NCI-H2107 (cell line): Measurements from ENCODE around the gene DIDO1.
"Not testable (repeated sequence)": the region's sequence is repeated elsewhere in the genome, so short reads cannot be mapped to it uniquely, and the experiment has no call there.

Experiments
- DNase-seq: peaks from one replicate; lab custom pipeline; 2025; lab: John Stamatoyannopoulos, UW

Gene DIDO1

GRCh38 chr20:62962891-62963613 is 36.7 kb upstream of the DIDO1 start:
- DNase-seq = no peak

- DNase-seq = no peak
These were observed 36.0 kb upstream of the DIDO1 start for GRCh38 chr20:62962221-62962879.

GRCh38 chr20:62961799-62962198 is 35.5 kb upstream of the DIDO1 start:
- no peak for DNase-seq

- DNase-seq = no peak
These were observed 35.0 kb upstream of the DIDO1 start for GRCh38 chr20:62961310-62961783.

GRCh38 chr20:62960446-62961309 is 34.4 kb upstream of the DIDO1 start:
- DNase-seq = not testable (repeated sequence)

- no peak for DNase-seq
These were observed 33.7 kb upstream of the DIDO1 start for GRCh38 chr20:62959998-62960436.

- DNase-seq = no peak
These were observed 33.0 kb upstream of the DIDO1 start for GRCh38 chr20:62959101-62959971.

- no peak for DNase-seq
These were observed 32.2 kb upstream of the DIDO1 start for GRCh38 chr20:62958388-62959100.

- no peak for DNase-seq
These were observed 31.1 kb upstream of the DIDO1 start for GRCh38 chr20:62957136-62958117.

GRCh38 chr20:62956387-62957135 is 30.3 kb upstream of the DIDO1 start:
- DNase-seq = no peak

- DNase-seq = no peak
These were observed 29.4 kb upstream of the DIDO1 start for GRCh38 chr20:62955519-62956386.

GRCh38 chr20:62953839-62954703 is 27.8 kb upstream of the DIDO1 start:
- DNase-seq = peak; percentile 28

GRCh38 chr20:62952968-62953838 is 26.9 kb upstream of the DIDO1 start:
- DNase-seq = no peak

GRCh38 chr20:62952373-62952967 is 26.2 kb upstream of the DIDO1 start, which contains the start of gene SLC17A9:
Gene SLC17A9 (plus strand): TSS chr20:62952709. CDS start chr20:62952831, 122 bp downstream.
- no peak for DNase-seq

- DNase-seq = no peak
These were observed 25.6 kb upstream of the DIDO1 start for GRCh38 chr20:62951896-62952372.
